GM21786 (cell line): Measurements from ENCODE around the gene ZMYM1.
A peak's percentile ranks its signal among the peaks of the same experiment; 100 is the strongest.
"Not testable (repeated sequence)": the region's sequence is repeated elsewhere in the genome, so short reads cannot be mapped to it uniquely, and the experiment has no call there.

ENCODE experiments used
- ATAC-seq: cut with Tn5 transposase; IDR thresholded peaks from one replicate; pipeline ENCODE4 v1.9.1; 2021; ENCODE audit not compliant: unreplicated experiment

The ZMYM1 gene

DNA sequence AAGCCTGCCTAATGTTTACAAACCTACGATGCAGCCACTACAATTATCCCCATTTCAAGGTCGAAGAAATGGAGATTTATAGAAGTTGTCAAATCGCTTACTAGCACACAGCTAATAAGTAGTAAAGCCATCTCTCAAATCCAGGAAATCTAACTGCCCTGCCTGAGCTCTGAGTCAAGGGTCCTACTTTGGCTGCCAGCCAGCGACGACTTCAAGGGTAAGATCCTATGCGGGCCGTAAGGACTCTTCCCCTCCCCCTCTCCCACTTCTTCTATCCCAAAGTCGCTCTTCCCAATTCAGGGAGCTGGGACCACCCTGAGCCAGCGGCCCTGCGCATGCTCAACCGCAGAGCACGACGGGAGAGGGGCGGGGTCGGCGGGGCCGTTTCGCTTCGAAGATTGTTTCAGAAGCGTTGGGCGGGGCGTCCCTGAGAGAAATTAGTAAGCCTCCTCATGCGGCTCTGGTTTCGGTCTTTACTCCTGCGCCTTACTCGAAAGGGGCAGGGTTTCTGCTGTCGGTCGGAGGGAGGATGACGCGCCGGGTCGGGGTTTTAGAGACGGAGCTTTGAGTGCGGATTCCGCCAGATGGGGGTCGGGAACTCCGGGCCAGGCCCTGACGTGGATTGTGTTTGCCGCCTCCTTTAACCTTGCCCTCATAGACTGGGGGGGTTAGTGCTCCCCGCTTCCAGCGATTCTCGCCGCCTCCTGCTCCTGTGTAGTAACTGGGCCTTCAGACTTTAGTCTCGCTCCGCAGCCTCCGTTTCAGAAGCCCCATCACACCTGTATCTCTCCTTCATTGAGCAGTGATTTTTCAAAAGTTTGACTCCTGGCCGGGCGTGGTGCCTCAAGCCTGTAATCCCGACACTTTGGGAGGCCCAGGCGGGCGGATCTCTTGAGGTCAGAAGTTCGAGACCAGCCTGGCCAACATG is at the start of gene ZMYM1:
ZMYM1 (plus strand) TSS at position 383 of the 928 bp plus-strand sequence. CDS start 14,603 bp downstream, outside the sequence.
- ATAC-seq: peak; percentile 88

DNA sequence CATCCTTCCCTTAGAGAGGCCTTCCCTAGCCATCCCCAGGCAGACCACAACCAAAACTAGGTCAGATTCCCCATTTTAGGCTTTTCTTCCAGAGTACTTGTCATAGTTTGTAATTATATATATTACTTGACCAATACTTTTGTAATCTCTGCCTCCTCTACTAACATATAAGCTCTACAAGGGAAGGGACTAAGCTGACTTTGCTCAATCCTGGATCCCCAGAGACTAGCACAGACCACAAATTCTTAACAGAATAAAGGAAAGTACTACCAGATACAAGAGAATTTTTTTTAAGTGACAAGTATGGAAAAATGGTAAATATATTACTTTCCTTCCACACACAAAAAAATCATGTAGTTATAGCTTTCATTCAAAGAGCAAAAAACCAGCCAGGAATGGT is 49.4 kb upstream of the ZMYM1 start:
- ATAC-seq: no peak

DNA sequence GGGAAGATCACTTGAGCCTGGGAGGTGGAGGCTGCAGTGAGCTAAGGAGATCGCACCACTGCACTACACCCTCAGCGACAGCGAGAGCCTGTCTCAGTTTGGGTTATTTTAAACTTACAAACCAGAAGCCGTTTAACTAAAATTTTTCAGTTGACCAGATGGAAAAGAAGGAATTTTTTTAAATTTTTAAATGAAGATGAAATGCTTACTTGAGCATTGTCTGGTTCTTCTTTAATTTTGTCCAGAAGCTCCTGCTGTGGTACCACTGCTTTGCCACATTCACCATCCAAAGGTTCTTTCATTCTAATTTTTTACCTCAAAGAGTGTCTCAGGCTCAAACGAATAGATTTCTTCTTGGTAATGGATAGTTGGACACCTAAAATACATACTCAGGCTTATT is 48.8 kb upstream of the ZMYM1 start:
- no peak for ATAC-seq

DNA sequence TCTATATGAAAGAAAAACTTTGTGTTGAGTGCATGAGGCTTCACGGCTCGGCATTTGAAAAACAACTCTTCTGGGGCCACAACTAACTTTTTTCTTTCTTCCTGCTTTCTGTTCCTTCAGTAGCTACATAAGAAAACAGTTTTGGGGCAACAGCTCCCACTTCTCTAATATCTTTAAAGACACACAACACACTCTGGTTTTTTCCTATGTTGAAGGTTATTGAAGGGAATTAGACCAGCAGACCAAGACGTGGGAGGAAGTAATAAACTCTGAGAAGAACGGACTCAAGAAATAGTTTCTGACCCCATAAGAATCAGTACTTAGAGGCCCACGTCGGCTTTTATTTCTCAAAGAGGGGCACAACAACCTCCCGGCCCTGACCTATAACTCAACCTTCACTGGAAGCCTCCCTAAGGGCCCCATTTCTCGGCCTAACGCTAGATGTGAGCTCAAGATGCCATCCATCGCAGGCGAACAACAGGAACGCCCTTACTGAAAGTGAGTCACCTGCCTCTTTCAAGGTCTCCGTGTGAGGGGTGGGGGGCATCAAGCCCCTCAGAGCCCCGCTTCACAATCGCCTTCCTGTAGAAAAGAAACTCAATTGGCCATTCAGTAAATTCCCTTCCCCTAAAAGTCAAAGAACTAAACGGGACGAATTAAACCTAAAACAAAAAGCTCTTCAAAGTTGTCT is 48.3 kb upstream of the ZMYM1 start:
- ATAC-seq: no peak

DNA sequence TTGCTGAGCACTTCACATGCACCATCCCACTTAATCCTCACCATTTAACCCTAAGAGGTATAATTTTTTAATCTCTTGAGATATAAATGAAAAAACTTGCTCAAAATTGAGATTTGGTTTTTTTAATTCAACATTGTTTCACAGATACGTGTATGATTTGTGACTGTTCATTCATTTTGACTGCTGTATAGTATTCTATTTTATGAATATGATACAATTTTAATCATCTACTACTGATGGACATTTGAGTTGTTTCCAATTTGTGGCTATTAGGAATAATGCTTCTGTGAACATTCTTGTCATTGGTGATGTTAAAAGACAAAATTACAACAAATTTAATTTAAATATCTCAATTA is 46.8 kb upstream of the ZMYM1 start:
- ATAC-seq: no peak

DNA sequence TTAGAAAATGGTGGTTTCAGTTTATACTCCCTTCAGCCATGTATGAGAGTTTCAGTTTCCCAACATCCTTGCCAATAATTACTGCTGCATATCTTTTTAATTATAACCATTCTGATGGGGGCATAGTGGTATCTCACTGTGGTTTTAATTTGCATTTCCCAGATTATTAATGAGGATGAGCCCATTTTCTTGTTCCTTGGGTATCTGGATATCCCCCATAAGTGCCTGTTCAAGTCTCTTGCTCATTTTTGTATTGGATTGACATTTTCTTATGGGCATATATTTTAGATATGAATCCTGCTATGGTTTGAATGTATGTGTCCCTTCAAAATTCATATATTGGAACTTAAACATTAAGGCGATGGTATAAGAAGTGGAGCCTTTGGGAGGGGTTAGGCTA is 45.8 kb upstream of the ZMYM1 start:
- no peak for ATAC-seq

DNA sequence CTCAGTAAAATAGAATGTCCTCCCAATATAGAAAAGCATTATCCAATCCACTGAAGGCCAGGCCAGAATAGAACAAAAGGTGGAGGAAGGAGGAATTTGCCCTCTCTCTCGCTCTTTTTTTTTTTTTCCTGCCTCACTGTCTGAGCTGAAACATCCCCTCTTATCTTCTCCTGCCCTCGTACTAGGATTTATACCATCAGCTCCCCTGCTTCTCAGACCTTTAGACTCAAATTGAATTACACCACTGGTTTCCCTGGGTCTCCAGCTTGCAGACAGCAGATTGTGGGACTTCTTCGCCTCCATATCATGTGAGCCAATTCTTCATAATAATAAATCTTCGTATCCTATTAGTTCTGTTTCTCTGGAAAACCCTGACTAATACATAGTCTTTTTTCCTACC is 42.6 kb upstream of the ZMYM1 start:
- no peak for ATAC-seq

DNA sequence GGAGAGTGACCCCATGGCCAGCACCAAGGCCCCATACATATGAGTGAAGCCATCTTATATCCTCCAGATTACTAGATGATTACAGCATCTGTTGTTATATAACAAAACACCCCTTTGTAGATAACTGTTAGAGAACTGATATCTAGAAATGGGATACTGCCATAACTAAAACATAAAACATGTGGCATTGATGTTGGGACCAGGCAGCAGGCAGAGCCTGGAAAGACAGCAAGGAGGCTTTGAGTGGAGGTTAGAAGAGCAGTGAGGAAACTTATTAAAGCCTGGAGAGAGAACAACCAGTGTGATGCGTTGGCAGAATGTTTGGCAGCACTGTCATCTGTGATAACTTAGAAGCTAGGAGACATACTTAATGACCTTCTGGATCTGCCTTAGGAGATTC is 42.0 kb upstream of the ZMYM1 start:
- ATAC-seq: no peak

DNA sequence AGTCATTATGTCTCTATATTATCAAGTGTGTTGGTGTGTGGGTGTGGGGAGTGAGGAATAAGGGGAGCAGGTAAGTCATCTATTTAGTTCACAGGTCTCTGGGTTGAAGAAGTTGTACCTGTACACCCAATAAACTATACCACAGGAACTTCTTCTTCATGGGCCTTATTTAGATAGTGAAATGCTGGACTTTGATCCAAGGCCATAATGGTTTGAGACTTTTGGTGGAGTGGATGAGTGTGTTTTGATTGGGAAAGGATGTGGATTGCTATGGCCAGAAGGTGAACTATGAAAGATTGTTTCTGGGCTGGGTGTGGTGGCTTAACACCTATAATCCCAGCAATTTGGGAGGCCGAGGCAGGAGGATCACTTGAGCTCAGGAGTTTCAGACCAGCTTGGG is 40.5 kb upstream of the ZMYM1 start:
- no peak for ATAC-seq

DNA sequence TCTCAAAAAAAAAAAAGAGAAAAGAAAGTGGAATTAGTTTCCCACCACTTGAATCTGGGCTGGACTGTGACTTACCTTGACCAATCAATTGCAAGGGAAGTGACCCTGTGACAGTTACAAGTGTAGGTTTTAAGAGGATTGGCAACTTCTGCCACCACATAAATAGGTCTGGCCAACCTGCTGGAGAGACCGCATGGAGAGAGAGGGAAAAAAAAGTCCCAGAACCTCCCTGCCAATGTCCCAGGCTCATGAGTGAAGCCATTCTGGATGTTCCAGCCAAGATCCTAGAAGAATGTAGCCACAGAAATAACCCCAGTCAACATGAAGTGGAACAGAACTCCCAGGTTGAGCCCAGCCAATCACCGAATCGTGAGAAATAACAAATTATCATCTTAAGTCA is 35.7 kb upstream of the ZMYM1 start:
- ATAC-seq: no peak

DNA sequence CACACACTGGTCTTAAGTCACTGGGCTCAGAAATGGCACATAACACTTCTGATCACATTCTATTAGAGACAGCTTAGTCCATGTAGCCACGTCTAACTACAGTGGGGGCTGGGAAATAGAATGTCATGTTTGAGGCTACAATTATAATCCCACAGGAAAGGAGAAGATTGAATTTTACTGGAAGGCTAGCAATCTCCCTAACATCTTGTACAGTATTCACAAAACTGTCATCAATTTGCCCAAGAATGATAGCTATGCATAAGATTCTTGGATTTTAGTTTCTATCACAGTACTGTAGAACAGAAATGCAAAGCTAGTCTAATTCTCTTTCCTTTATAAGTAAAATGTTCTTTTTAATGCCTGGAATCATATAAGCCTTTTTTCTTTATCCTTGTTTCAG is 34.8 kb upstream of the ZMYM1 start:
- no peak for ATAC-seq

DNA sequence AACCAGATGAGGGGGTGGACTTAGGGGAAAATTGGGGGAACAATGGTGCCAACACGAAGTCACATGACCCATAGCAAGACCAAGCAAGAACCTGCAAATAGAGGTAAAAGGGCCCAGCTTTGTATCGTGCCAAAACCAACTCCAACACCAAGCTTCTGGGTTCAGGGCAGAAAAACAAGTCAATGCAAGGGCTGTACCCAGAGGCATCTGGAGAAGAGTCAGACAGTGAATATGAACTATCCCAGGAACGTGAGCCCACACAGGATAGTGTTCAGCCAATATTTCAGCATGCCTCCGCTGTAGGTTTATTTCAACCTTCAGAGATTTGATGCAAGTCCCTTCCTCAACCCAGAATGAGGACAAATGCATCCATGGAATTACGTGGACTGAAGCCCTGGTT is 32.5 kb upstream of the ZMYM1 start:
- no peak for ATAC-seq

DNA sequence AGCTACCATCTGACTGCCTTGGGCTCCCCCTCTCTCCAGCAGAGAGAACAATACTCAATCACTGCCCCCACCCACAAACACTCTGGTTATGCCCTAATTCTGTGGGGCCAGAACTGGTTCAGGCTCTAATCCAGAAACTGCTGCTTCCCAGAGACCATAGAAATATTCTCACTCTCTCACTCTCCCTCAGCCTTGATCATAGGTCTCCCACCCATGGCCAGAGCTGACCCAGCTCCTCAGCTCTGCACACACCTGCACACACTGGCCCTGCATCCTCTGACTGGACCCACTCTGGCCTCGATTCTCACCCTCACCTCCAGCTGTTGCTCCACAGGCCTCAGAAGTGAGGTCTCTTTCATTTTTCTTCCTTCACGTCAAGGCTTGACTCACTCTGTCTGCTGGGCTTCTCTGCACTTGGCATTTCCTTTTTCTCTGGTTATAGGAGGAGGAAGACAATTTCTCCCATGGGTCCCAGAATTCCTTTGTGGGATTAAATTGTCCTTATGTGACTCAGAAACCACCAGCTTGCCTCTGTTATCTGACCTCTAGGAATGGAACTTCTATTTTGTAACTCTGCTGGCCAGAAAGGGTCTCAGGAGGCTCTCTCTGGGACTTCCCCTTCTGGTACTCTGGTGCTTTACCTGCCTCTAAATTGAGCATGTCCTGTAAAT is 31.9 kb upstream of the ZMYM1 start:
- ATAC-seq: no peak

DNA sequence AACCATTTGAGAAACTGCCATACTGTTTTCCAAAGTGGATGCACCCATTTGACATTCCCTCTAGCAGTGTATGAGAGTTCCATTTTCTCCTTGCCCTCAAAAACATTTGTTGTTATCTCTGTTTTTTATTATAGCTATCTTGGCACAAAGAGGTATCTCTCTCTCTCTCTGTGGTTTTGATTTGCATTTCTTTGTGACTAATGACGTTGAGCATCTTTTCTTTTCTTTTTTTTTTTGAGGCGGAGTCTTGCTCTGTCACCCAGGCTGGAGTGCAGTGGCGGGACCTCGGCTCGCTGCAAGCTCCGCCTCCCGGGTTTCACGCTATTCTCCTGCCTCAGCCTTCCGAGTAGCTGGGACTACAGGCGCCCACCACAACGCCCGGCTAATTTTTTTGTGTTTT is 30.1 kb upstream of the ZMYM1 start:
- no peak for ATAC-seq

DNA sequence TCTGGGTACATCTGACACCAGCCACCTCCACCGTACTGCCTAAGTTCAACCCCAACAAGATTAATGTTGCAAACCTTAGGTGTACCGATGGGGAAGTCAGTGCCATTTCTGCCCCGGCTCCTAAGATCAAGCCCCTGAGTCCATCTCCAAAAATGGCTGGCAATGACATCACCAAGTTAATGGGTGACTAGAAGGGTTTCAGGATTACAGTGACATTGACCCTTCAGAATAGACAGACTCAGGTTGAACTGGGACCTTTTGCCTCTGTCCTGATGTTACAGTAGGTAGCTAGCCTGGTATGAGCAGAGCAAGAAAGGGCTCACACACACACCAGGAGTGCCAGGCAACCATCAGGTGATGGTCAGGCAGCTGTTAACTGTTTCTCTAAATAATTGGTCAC is 25.8 kb upstream of the ZMYM1 start:
- ATAC-seq: no peak

DNA sequence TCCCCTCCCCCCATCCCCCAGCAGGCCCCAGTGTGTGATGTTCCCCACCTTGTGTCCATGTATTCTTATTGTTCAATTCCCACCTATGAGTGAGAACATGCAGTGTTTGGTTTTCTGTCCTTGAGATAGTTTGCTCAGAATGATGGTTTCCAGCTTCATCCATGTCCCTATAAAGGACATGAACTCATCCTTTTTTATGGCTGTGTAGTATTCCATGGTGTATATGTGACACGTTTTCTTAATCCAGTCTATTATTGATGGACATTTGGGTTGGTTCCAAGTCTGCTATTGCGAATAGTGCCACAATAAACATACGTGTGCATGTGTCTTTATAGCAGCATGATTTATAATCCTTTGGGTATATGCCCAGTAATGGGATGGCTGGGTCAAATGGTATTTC is 24.9 kb upstream of the ZMYM1 start:
- not testable (repeated sequence) for ATAC-seq

DNA sequence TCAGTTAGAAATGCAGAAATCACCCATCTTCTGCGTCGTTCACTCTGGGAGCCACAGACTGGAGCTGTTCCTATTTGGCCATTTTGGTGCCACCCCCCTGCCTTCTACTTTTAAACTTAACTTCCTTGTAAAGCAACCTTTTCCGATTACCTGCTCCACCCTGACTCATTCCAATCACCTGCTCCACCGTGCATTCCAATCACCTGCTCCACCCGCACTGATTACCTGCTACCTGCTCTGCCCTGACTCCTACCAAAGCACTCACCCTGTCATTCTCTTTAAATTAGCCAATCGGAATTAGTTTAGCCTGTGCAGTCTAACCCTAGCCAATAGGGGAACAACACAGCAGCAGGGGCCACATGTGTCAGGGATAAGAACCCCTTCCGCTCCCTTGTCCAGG is 20.9 kb upstream of the ZMYM1 start:
- not testable (repeated sequence) for ATAC-seq

DNA sequence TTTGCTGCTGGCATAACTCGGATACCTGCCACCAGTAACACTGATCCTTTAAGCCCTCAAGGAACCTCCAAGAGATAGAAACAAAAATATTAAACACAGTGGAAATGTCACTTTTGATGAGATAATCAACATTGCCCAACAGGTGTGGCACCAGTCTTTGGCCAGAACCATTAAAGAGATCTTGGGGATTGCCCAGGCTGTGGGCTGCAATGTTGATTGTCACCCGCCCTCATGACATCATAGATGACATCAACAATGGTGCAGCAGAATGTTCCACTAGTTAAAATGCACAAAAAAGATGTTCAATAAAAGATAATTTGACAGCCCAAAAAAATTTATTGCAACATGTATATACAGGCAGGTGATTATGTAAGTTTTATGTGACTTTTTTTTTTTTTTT is 20.2 kb upstream of the ZMYM1 start:
- ATAC-seq: no peak

DNA sequence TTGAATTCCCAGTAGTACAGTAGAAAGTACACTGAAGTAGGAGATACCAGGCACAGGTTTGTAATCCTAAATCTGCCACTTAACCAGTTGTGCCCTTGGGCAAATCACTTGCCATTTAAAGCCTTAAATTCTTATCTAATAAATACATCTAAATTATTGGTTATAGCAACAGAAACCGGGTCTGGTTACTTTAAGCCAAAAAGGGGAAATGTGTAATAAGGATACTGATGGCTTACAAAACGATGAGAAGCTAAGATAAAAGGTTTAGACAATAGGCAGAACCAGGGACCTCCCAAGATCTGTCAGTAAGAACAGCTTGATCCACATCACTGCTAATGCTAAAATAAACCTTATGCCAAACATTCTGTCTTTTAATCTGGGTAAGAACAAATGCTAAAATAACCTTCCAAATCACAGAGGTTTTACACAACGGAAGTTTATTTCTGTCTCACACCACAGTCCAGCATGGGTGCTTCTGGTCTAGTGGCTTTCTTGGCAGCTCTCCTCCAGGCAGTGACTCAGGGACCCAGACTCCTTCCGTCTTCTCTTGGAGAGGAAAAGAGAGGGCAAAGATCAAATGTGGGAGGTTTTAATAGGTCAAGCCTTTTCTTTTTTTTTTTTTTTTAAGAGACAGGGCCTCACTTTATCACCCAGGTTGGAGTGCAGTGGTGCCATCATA is 16.5 kb upstream of the ZMYM1 start:
- no peak for ATAC-seq

DNA sequence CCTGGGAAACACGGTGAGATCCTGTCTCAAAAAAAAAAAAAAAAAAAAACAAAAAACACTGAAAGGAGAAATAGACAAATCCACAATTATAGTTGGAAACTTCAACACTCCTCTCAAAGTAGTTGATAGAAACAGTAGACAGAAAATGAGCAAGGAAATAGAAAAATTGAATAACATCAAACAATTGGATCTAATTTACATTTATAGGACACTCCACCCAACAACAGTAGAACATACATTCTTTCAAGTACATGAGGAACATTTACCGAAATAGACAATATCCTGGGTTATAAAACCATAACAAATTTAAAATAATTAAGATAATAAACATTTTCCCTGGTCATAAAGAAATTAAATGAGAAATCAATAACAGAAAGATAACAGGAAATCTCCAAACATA is 14.9 kb upstream of the ZMYM1 start:
- ATAC-seq: no peak

DNA sequence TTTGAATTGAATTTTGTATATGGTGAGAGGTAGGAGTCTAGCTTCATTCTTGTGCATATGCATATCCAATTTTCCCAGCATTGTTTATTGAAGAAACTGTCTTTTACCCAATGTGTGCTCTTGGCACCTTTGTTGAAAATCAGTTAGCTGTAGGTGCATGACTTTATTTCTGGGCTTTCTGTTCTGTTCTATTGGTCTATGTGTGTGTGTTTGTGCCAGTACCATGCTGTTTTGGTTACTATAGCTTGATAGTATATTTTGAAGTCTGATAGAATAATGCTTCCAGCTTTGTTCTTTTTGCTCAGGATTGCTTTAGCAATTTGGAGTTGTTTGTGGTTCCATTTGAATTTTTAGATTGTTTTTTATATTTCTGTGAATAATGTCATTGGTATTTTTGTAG is 9.4 kb upstream of the ZMYM1 start:
- no peak for ATAC-seq
